ENCODE results near the gene L2HGDH. TPM values are rescaled to one million over a fixed set of nuclear protein-coding genes. Genes with fewer than 3 reads are reported as not detected.

The L2HGDH gene
- total and polyA plus RNA-seq, 9 donors: 5.0 to 7.4 (median 6.5) TPM

- Histone ChIP-seq H3K27ac (ENCODE audit: low read length) (no peak overlapping the region), H3K27me3 (ENCODE audit: control insufficient read depth, insufficient read depth, low read length) (no peaks in the 10 kb centered on the region), H3K36me3 (ENCODE audit: control insufficient read depth, insufficient read depth, low read length) (no peaks in the 10 kb centered on the region), H3K4me3 (ENCODE audit: low read length) (no peak overlapping the region), H3K9me3 (replicated peaks; ENCODE audit: control insufficient read depth, low read depth, low read length) (no peaks in the 10 kb centered on the region), H3K4me1 (ENCODE audit: control insufficient read depth, insufficient read depth, low read length) (no peaks in the 10 kb centered on the region)
- WGBS (ENCODE audit: insufficient coverage): no CpG with 5 or more reads among the region's 3 CpGs
- DNase-seq: no peak
Observed at GRCh38 chr14:50260072-50260471, 52.0 kb downstream of the L2HGDH start.

- Histone ChIP-seq H3K27ac (ENCODE audit: low read length) (no peak overlapping the region), H3K9me3 (replicated peaks; ENCODE audit: control insufficient read depth, low read depth, low read length) (no peaks in the 10 kb centered on the region), H3K36me3 (ENCODE audit: control insufficient read depth, insufficient read depth, low read length) (no peaks in the 10 kb centered on the region), H3K4me1 (ENCODE audit: control insufficient read depth, insufficient read depth, low read length) (no peaks in the 10 kb centered on the region), H3K27me3 (ENCODE audit: control insufficient read depth, insufficient read depth, low read length) (no peaks in the 10 kb centered on the region), H3K4me3 (ENCODE audit: low read length) (no peak overlapping the region)
- peak; percentile 8 for DNase-seq
- no CpG with 5 or more reads among the region's 2 CpGs for WGBS (ENCODE audit: insufficient coverage)
Observed at GRCh38 chr14:50257732-50258131, 54.3 kb downstream of the L2HGDH start.

GRCh38 chr14:50254248-50254647 lies 57.8 kb downstream of the L2HGDH start:
- no CpG with 5 or more reads among the region's 3 CpGs for WGBS (ENCODE audit: insufficient coverage)
- Histone ChIP-seq H3K27me3 (ENCODE audit: control insufficient read depth, insufficient read depth, low read length) (no peaks in the 10 kb centered on the region), H3K9me3 (replicated peaks; ENCODE audit: control insufficient read depth, low read depth, low read length) (no peaks in the 10 kb centered on the region), H3K4me1 (ENCODE audit: control insufficient read depth, insufficient read depth, low read length) (no peaks in the 10 kb centered on the region), H3K27ac (ENCODE audit: low read length) (no peak overlapping the region), H3K36me3 (ENCODE audit: control insufficient read depth, insufficient read depth, low read length) (peaks cover 3% of the 10 kb centered on the region), H3K4me3 (ENCODE audit: low read length) (no peak overlapping the region)
- no peak for DNase-seq

GRCh38 chr14:50249136-50249775 lies 62.8 kb downstream of the L2HGDH start:
- Histone ChIP-seq H3K27ac (ENCODE audit: low read length) (no peak overlapping the region), H3K4me3 (ENCODE audit: low read length) (no peak overlapping the region), H3K4me1 (ENCODE audit: control insufficient read depth, insufficient read depth, low read length) (no peaks in the 10 kb centered on the region), H3K36me3 (ENCODE audit: control insufficient read depth, insufficient read depth, low read length) (peaks cover 9% of the 10 kb centered on the region), H3K27me3 (ENCODE audit: control insufficient read depth, insufficient read depth, low read length) (no peaks in the 10 kb centered on the region), H3K9me3 (replicated peaks; ENCODE audit: control insufficient read depth, low read depth, low read length) (no peaks in the 10 kb centered on the region)
- DNase-seq: no peak
- 100% methylated on average over 2 of the region's 7 CpGs for WGBS (ENCODE audit: insufficient coverage)

GRCh38 chr14:50247245-50247644 lies 64.8 kb downstream of the L2HGDH start:
- no peaks in the 10 kb centered on the region for H3K27me3 ChIP-seq (ENCODE audit: control insufficient read depth, insufficient read depth, low read length)

GRCh38 chr14:50242566-50243310 lies 69.3 kb downstream of the L2HGDH start:
- Histone ChIP-seq H3K4me3 (ENCODE audit: low read length) (no peak overlapping the region), H3K27me3 (ENCODE audit: control insufficient read depth, insufficient read depth, low read length) (no peaks in the 10 kb centered on the region), H3K27ac (ENCODE audit: low read length) (no peak overlapping the region), H3K9me3 (replicated peaks; ENCODE audit: control insufficient read depth, low read depth, low read length) (no peaks in the 10 kb centered on the region), H3K4me1 (ENCODE audit: control insufficient read depth, insufficient read depth, low read length) (no peaks in the 10 kb centered on the region), H3K36me3 (ENCODE audit: control insufficient read depth, insufficient read depth, low read length) (no peaks in the 10 kb centered on the region)
- WGBS (ENCODE audit: insufficient coverage): no CpG with 5 or more reads among the region's 5 CpGs
- no peak for DNase-seq

More at GRCh38 chr14:50247245-50247644, 64.8 kb downstream of the L2HGDH start:
- peaks cover 9% of the 10 kb centered on the region for H3K36me3 ChIP-seq (ENCODE audit: control insufficient read depth, insufficient read depth, low read length)
- no peak overlapping the region for H3K4me3 ChIP-seq (ENCODE audit: low read length)
- no peaks in the 10 kb centered on the region for H3K4me1 ChIP-seq (ENCODE audit: control insufficient read depth, insufficient read depth, low read length)
- H3K27ac ChIP-seq (ENCODE audit: low read length): no peak overlapping the region
- no peak for DNase-seq
- WGBS (ENCODE audit: insufficient coverage): no CpG with 5 or more reads among the region's 3 CpGs
- H3K9me3 ChIP-seq (replicated peaks; ENCODE audit: control insufficient read depth, low read depth, low read length): no peaks in the 10 kb centered on the region

GRCh38 chr14:50242096-50242495 lies 69.9 kb downstream of the L2HGDH start:
- no CpG with 5 or more reads among the region's 1 CpG for WGBS (ENCODE audit: insufficient coverage)
- no peaks in the 10 kb centered on the region for H3K36me3 ChIP-seq (ENCODE audit: control insufficient read depth, insufficient read depth, low read length)

GRCh38 chr14:50237427-50237826 lies 74.6 kb downstream of the L2HGDH start:
- H3K27ac ChIP-seq (ENCODE audit: low read length): no peak overlapping the region
- H3K27me3 ChIP-seq (ENCODE audit: control insufficient read depth, insufficient read depth, low read length): no peaks in the 10 kb centered on the region
- H3K36me3 ChIP-seq (ENCODE audit: control insufficient read depth, insufficient read depth, low read length): no peaks in the 10 kb centered on the region
- peaks cover 3% of the 10 kb centered on the region for H3K4me1 ChIP-seq (ENCODE audit: control insufficient read depth, insufficient read depth, low read length)
- peak; percentile 13 for DNase-seq
- no peak overlapping the region for H3K4me3 ChIP-seq (ENCODE audit: low read length)
- no peaks in the 10 kb centered on the region for H3K9me3 ChIP-seq (replicated peaks; ENCODE audit: control insufficient read depth, low read depth, low read length)
- 31% methylated on average over 3 of the region's 3 CpGs for WGBS (ENCODE audit: insufficient coverage)

More at GRCh38 chr14:50242096-50242495, 69.9 kb downstream of the L2HGDH start:
- Histone ChIP-seq H3K4me3 (ENCODE audit: low read length) (no peak overlapping the region), H3K9me3 (replicated peaks; ENCODE audit: control insufficient read depth, low read depth, low read length) (no peaks in the 10 kb centered on the region), H3K4me1 (ENCODE audit: control insufficient read depth, insufficient read depth, low read length) (no peaks in the 10 kb centered on the region), H3K27me3 (ENCODE audit: control insufficient read depth, insufficient read depth, low read length) (no peaks in the 10 kb centered on the region), H3K27ac (ENCODE audit: low read length) (no peak overlapping the region)
- DNase-seq: no peak

GRCh38 chr14:50233951-50234250 lies 78.1 kb downstream of the L2HGDH start:
- Histone ChIP-seq H3K9me3 (replicated peaks; ENCODE audit: control insufficient read depth, low read depth, low read length) (no peaks in the 10 kb centered on the region), H3K36me3 (ENCODE audit: control insufficient read depth, insufficient read depth, low read length) (no peaks in the 10 kb centered on the region), H3K27me3 (ENCODE audit: control insufficient read depth, insufficient read depth, low read length) (no peaks in the 10 kb centered on the region), H3K4me3 (ENCODE audit: low read length) (no peak overlapping the region), H3K27ac (ENCODE audit: low read length) (no peak overlapping the region), H3K4me1 (ENCODE audit: control insufficient read depth, insufficient read depth, low read length) (peaks cover 11% of the 10 kb centered on the region)
- WGBS (ENCODE audit: insufficient coverage): no CpG with 5 or more reads among the region's 4 CpGs
- DNase-seq: no peak

GRCh38 chr14:50233166-50233950 lies 78.7 kb downstream of the L2HGDH start:
- Histone ChIP-seq H3K27me3 (ENCODE audit: control insufficient read depth, insufficient read depth, low read length) (no peaks in the 10 kb centered on the region), H3K9me3 (replicated peaks; ENCODE audit: control insufficient read depth, low read depth, low read length) (no peaks in the 10 kb centered on the region), H3K27ac (ENCODE audit: low read length) (peak overlapping the region; percentile 13), H3K4me1 (ENCODE audit: control insufficient read depth, insufficient read depth, low read length) (peaks cover 11% of the 10 kb centered on the region), H3K36me3 (ENCODE audit: control insufficient read depth, insufficient read depth, low read length) (no peaks in the 10 kb centered on the region), H3K4me3 (ENCODE audit: low read length) (no peak overlapping the region)
- 74% methylated on average over 8 of the region's 14 CpGs for WGBS (ENCODE audit: insufficient coverage)
- peak; percentile 56 for DNase-seq

Measured in muscle of leg (tissue), 11 donors.